GM18870 (cell line): ENCODE measurements around the gene TUBA1C.

Experiments
- ATAC-seq: cut with Tn5 transposase; IDR thresholded peaks from one replicate; pipeline ENCODE4 v1.9.1; 2021; ENCODE audit warnings: moderate library complexity; ENCODE audit not compliant: unreplicated experiment

The TUBA1C gene

DNA sequence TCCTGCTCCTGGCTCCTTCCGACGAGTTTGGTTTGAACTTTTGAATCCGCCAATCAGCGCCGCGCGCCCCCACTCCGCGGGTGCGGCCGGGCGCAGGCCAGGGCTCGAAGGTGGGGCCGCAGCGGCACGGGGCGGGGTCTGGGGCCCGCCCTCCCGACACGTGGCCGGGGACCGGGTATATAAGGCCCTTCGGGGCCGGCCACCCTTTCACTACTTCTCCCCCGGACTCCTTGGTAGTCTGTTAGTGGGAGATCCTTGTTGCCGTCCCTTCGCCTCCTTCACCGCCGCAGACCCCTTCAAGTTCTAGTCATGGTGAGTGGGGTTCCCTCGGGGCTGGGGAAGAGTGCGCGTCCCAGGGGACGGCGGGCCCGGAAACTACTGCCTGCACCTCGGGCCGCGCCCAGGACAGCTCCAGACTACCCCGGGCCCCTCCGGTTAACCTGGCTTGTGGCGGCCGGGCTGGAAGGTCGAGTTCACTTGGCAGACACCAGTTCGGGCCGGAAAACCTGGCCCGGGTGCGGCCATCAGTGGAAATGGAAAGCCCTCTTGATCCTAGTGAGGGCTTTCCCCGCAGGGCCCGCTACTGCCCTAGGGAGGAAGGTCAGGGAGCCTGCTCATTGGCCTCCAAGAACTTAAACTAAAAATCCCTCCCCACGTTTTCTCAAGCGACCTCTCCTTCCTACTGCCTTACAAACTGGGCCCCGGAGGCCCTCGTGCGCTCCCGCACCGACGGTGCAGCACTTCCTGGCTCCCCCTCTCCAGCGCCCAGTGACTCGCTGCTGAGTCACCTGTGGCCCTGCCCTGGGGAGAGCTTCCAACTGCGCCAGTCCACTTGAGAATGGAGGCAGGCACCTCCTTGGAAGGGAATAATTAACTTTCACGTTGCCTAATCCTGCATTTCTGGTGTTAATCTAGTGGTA lies at the start of gene TUBA1C:
TUBA1C (plus strand) TSS at position 210 of the 920 bp plus-strand sequence; CDS start at position 310, 100 bp downstream.
- peak; percentile 51 for ATAC-seq

DNA sequence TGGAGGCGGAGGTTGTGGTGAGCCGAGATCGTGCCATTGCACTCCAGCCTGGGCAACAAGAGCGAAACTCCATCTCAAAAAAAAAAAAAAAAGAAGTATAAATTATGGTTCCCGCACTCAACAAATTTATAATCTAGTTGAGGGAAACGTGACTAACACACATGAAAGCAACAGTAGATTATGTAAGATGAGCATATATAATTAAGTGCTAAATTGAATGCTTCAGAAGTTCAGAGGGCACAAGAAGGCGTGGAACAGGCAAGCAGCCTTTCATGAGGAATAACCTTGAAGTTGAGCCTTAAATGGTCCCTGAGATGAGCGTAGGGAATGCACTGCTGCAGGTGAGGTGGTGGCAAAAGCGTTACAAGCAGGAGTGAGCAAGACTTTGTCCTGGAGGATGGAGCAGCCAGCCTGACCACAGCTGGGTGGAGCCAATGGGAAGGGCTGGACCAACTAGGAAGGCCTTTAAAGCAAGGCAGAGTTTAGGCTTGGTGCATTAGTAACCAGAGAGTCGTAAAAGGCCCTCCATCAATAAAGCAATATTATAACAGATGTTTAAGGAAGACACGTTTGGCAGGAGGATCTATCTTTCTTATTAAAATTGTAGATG lies 45.4 kb upstream of the TUBA1C start:
- ATAC-seq, result no peak

DNA sequence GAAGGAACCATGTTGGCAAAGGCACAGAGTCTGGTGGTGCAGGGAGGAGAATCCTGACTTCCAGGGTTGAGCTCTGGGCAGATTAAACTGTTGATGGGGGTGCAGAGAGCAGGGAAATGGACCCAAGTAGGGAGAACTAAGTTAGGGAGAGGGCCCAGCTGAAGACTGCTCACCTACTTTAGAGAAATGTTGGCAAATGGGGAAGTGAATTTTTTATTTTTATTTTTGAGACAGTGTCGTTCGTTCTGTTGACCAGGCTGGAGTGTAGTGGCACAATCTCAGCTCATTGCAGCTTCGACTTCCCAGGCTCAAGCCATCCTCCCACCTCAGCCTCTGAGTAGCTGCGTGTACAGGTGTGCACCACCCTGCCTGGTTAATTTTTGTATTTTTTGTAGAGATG lies 43.9 kb upstream of the TUBA1C start:
- no peak for ATAC-seq

DNA sequence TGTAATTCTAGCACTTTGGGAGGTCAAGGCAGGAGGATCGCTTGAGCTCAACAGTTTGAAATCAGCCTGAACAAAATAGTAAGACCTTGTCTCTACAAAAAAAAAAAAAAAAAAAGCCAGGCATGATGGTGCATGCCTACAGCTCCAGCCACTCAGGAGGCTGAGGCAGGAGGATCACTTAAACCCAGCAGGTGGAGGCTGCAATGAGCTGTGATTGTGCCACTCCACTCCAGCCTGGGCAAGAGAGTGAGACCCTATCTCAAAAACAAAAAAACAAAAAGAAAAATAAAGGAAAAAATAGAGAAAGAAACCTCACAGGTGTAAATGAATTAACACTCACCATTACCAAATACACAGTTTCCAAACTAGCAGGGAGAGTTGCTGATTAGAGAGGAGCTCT lies 41.8 kb upstream of the TUBA1C start:
- ATAC-seq, result no peak

DNA sequence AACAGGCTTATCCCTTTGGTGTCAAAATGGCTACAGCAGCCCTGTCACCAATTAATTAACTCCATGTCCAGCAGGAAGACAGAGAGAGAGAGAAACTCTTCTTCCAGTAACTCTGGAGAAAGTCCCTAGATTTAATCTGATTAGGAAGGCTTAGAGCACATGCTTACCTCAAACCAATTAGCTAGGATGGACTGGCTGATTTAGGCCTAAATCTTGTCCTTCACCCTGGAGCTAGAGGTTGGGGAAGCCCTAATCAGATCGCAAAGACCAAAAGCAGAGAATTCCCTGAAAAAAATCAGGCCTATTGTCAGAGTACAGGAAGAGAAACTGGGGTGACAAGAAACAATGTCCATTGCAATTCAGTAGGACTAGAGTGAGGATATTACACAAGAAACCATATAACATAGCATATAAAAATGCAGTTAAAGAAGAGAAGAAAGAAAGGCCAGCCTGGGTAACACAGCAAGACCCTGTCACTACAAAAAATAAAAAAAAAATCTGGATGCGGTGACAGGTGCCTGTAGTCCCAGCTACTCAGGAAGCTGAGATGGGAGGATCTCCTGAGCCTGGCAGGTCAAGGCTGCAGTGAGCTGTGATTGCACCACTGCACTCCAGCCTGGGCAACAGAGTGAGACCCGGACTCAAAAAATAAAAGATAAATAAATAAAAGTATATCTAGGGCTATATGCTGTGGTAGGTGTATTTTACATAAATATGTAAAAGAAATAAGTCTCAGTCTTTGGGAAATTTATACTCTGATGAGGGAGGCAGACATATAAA lies 41.1 kb upstream of the TUBA1C start:
- ATAC-seq, result no peak

DNA sequence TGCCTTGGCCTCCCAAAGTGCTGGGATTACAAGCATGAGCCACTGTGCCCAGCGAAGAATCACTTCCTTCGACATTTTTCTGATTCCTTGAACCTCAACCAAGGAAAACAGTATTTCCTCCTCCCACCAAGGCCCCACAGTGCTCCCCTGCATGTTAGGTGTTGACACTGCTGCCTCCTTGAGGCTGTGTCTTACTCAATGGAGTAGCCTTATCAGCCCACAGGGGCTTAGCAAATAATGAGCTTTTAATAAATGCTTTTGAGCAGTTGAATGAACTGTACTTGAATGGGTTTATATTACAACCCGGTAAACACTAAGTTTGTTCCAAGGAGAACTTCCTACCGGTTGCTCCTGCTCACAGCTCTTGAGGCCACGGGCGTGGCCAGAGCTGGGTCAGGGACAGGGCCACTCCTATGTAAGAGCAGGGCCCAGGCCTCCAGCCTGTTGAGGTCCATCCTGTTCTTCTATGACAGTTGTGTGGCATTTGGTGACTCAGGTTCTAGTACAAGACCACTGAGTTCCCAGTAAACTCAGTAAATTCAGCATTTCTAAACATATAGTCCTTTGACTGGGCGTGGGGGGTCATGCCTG lies 39.2 kb upstream of the TUBA1C start:
- ATAC-seq, result no peak

DNA sequence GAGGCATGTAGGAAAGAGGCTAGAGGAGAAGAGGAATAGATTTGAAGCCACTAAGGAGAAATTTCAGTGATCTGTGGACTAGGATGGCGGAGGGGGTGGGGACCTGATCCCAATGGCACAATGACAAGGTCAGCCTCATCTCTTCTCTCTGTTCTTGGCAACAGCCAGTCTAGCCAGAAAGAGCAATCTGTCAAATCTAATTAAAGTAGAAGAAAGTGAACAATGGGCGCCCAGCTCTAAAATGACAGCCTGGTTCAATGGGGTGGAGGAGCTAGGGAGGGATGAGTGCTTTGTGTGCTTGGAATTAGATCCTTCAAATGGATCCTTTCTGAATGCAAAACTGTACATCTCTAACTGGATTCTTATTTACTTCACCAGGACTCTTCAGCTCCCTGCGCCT lies 37.2 kb upstream of the TUBA1C start:
- no peak for ATAC-seq

DNA sequence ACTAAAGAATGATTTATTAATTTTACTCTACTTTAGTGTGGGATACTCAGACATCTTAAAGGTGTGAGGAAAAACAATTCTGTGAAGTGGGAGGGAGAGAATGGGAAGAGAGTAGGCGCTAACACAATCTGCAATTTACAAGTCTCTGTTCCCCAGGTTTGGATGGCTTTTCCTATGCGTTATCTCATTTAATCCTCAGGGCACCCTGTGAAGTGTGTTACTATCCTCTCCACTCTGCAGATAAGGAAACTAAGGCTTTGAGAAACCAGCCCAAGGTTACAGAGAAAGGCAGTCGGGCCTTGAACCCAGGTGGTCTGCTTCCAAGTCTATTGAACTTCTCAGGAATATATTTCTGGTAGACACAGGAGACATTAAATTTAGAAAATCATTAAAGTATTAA lies 36.2 kb upstream of the TUBA1C start:
- no peak for ATAC-seq

DNA sequence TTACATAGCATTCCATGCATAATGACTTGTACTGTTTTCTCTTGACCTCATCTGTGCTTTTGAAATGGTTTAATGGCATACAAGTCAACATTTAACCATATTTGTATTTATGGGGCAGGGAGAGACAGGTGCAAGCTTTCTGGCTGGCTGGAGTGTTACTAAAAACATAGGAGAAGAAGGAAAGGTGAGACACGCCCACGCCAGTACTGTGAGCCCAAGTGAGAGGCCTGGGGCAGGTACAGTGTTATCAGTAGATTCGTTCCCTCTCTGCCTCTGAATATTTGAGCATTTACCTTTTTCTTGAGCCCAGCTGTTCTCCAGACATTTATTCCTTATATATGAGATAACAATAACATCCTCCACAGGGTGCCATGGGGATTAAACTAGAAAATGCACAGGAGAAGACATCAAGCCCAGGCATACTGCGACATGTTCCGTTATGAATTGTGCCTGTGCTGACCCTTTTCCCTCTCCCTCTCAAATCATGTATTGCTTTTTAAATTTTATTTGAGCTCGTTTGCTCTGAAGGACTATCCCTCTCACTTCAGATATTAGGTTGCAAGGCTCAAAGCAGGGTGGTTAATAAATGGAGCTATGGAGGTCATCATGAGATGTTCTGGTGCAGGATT lies 34.6 kb upstream of the TUBA1C start:
- no peak for ATAC-seq

DNA sequence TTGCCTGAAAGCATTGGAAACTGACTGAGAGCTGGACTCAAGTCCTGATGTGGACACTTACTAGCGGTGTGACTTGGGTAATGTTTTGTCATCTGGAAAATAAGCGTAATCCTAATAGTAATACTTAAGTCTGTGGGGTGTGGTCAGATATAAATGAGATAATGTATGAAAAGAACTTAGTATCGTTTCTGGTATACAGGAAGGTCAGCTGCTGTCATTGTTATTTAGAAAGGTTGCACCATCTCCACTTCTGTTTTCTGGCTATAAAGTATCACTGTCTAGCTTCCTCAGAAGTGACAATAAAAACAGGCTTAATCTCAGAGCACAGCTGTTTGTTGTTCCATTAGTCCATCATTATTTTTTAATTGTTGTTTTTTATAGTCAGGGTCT lies 34.1 kb upstream of the TUBA1C start:
- no peak for ATAC-seq

DNA sequence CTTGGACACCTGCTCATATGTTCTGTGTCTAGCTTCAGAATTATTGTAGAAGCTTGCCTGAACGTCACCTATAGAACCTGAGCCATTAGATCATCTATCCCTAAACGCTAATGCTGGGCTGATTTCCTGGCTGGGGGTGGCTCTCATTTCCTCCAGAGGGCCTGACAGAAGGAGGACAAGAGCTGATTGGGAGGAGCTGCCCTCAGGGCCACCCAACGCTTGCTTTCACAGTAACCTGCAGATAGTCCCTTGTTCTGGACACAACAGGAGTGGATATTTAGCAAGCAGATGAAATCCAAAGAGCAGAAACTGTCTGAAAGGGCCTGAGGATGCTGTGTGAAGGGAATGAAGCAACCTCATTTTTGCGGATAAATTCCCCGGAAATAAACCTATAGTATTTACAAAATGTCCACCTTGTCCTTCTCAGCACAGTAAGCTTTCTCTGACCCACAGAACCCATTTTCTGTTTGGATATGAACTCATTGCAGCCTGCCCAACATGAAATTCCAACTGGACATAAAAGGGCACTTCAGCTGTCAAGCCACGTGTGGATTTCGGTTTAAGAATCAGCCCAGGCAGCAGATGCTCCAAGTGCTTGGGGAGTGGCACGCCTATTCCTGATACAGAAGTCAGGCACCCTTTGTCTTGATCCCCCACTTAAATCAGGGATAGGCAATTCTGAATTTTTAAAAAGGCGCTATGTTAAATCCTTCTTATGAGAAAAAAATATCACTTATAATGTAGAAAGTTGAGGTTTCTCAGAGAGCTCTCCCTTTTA lies 32.8 kb upstream of the TUBA1C start:
- no peak for ATAC-seq

DNA sequence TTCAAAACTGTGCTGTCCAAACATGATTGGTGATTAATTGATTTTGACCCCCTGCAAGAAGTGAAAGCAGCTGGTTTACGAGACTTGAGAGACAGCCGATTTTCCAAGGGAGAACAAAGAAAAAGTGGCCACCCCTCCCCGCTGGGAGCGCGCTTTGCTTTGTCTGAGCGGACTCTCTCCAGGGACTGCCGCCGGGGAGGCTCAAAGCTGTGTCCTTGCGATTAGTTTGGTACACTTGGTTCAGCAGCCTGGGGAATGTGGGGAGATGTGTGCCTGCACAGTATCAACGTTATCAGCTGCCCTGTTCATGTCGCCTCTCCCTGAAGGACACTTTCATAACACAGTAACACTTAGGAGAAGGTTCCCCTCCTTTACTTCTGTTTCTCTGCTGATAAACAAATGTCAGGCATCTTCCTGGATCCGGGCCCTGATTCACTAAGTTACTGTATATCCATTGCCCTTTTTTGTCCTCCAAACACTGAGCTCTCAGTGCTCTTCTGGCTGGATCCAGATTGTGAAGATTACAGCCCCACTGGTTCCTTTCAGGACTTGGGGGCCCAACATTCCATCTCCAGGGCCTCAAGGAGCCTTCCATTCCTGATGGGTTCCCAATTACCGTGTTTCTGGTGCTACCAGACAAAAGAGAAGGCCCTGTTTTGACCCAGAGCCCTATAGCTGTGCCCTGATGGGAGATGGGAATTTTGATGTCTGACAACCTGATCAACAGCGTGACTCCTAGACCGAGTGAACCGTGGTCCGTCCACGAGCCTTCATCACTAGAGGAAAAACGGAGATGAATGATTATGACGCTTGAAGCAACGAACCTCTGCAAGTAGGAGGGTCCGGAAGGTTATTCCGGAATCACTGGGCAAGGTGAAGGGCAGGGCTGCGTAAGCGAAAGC lies 31.7 kb upstream of the TUBA1C start:
- ATAC-seq, result no peak

DNA sequence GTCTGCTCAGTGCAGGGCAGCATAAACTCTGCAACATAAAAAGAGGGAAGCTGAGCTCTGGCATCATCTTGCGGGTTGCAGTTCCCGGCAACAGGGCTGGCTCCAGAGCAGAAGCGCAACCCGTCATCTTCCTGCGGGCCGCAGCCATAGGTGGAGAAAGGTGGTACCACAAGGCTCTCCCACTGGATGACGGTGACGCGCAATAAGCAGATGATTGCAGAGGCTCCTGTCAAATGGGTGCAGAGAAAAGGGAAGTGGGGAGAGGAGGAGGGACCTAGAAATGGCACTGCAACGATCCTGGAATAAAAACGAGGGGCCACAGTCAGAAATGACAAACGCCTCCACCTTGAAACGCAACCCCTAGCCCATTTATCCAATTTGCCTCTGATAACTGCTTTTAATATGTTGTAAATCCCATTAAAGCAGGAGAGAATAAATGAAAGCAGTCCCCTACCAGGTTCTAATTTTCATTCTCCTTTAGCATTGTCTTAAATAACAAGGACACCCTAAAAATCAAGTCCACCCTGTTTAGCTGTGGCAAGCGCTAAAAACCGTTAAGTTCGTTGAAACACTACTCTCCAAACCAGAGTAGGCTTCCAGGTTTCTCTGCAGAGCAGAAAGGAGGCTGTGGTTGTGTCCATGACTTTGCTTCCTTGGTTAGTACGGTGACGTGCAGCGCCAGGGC lies 30.9 kb upstream of the TUBA1C start:
- no peak for ATAC-seq

DNA sequence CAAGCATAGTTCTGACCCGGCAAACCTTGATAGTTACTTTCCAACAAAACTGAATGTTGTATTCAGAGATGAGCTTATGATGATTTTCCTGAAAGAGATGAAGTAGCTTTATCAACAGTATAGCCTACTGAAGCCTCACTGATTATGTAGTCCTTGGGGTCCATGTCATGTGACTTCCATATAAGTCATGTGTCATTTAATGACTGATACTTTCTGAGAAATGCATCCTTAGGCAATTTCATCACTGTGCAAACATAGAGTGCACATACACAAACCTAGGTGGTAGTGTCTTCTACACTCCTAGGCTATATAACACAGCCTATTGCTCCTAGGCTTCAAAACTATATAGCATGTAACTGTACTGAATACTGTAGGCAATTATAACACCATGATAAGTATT lies 28.5 kb upstream of the TUBA1C start:
- ATAC-seq, result no peak

DNA sequence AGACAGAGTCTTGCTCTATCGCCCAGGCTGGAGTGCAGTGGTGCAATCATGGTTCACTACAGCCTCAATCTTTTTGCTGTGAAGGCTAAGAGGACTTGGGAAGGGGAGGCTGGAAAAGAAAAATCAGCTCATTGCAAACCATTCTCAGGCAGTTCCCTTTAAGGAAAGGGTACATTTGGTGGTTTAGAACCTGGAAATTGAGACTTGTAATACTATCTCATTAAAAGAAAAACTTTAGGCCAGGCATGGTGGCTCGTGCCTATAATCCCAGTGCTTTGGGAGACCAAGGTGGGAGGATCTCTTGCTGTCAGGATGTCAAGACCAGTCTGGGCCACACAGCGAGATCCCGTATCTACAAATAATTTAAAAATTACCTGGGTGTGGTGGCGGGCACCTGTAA lies 21.3 kb upstream of the TUBA1C start:
- no peak for ATAC-seq

DNA sequence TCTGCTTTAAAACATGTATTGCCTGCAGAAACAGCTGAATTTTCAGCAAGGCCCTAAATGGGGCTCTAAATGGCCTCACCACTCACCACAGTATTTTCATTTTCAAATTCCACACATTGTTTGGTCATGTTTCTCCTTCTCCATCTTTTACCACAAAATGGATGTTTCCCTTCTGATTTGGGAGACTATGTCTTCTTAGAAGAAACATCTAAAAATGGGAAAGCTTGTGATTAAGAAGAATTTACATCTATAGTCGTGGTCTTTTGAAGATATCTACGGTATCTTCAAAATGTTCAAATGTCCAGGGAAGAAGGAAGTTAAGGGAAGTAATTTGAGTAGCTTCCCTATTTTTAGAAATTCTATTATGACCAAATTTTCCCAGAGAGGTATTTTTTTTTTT lies 20.7 kb upstream of the TUBA1C start:
- no peak for ATAC-seq

DNA sequence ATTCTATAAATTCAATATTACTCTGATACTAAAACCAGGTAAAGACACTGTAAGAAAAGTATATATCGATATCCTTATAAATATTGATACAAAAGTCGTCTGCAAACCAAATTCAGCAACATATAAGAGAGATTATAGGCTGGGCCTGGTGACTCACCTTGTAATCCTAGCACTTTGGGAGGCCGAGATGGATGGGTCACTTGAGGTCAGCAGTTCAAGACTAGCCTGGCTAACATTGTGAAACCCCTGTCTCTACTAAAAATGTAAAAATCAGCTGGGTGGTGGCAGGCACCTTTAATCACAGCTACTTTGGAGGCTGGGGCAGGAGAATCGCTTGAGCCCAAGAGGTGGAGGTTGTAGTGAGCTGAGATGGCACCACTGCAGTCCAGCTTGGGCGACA lies 13.5 kb upstream of the TUBA1C start:
- no peak for ATAC-seq

DNA sequence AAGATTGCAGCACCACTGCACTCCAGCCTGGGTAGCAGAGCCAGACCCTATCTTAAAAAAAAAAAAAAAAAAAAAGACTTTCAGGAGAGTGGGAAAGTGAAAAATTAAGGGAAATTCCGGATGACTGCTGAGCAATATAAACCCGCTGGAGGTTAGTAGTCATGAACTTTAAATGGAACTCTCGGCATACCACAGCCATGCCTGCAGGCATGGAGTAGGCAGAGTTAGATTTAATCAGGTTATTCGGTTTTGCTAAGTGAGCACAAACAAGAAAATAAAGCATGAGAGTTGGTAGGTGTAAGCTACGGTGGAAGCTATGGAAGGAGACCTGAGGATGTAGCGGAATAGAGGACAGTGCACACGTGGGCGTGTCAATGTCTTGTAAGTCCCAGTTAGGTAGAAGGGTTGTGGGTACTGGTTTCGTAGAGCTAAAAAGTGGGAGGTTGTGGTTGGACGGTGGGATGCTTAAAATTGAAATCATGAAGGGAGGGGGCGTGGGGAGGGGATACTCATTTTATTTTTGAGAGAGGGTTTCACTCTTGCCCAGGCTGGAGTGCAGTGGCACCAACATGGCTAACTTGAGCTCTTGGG lies 11.8 kb upstream of the TUBA1C start:
- no peak for ATAC-seq
